Gastroesophageal sphincter (tissue), 4 donors: ENCODE results near the gene LSG1. TPM values are rescaled to one million over a fixed set of nuclear protein-coding genes. Genes with fewer than 3 reads are reported as not detected.

Source experiments
- ATAC-seq: fragments of 150-250 bp; one replicate; pipeline ENCODE4 v1.9.1; 2016; ENCODE audit warnings: mild to moderate bottlenecking, moderate library complexity
- H3K27ac ChIP-seq, 4 donors: fragments of 200-600 bp; sonication (generic) in 3 of 4; 1 replicate in 3 of 4; 2 replicates in 1 of 4; pipeline ENCODE4 v1.5.1; 2016 to 2019
- H3K27me3 ChIP-seq: fragments of 200-600 bp; sonication (generic); one replicate; pipeline ENCODE4 v1.5.1; 2019
- H3K36me3 ChIP-seq, 2 donors: fragments of 200-600 bp; sonication (generic); one replicate each; pipeline ENCODE4 v1.5.1; 2019; ENCODE audit warnings: control low read depth in 1 of 2
- H3K4me1 ChIP-seq, 3 donors: fragments of 200-600 bp; sonication (generic); 1 replicate in 2 of 3; 2 replicates in 1 of 3; pipeline ENCODE4 v1.5.1; 2016 to 2019; ENCODE audit warnings: control low read depth in 2 of 3
- H3K4me3 ChIP-seq, 2 donors: fragments of 200-600 bp; sonication (generic); one replicate each; pipeline ENCODE4 v1.5.1; 2019; ENCODE audit warnings: mild to moderate bottlenecking in 1 of 2, moderate library complexity in 1 of 2
- H3K9me3 ChIP-seq, 3 donors: fragments of 200-600 bp; sonication (generic); one replicate each; pipeline ENCODE4 v1.5.1; 2017 to 2019; ENCODE audit warnings: control low read depth in 2 of 3
- EP300 ChIP-seq: sonication (generic); formaldehyde crosslinking; IDR thresholded peaks from one replicate; pipeline ENCODE4 v1.6.1; 2017; ENCODE audit warnings: antibody characterized with exemption, mild to moderate bottlenecking
- POLR2A ChIP-seq, 2 donors: fragments of 450-650 bp; IDR thresholded peaks; one replicate each; pipeline ENCODE4 v1.6.1; 2017; ENCODE audit warnings: antibody characterized with exemption in 2 of 2, mild to moderate bottlenecking in 2 of 2, moderate library complexity in 1 of 2
- POLR2AphosphoS5 ChIP-seq: sonication (generic); formaldehyde crosslinking; IDR thresholded peaks from one replicate; pipeline ENCODE4 v1.6.1; 2017; ENCODE audit warnings: antibody characterized with exemption
- WGBS, 2 donors: methylation state at CpG; one replicate each; pipeline ENCODE4 v1.1.5; 2018; ENCODE audit warnings: low coverage in 1 of 2; 5-methylcytosine and 5-hydroxymethylcytosine counted together
- total RNA-seq, 4 donors: library from RNA; depleted of rRNA; stranded (reverse); fragments of >200 nt; gene quantifications; one replicate each; pipeline ENCODE4 v1.1.0, GENCODE V29; 2016
- TF ChIP-seq, protein P1 (sequence below), 4 experiments: fragments of 200-600 bp in 2 of 4; fragments of 450-650 bp in 2 of 4; sonication (generic) in 1 of 4; IDR thresholded peaks; one replicate each; pipeline ENCODE4 v1.5.1; 2017 to 2019; ENCODE audit warnings: antibody characterized with exemption in 4 of 4, mild to moderate bottlenecking in 2 of 4, moderate library complexity in 2 of 4

LSG1 gene
- total RNA-seq, 4 donors from 2014 or later, result 23.0 to 30.3 (median 28.3) TPM

DNA sequence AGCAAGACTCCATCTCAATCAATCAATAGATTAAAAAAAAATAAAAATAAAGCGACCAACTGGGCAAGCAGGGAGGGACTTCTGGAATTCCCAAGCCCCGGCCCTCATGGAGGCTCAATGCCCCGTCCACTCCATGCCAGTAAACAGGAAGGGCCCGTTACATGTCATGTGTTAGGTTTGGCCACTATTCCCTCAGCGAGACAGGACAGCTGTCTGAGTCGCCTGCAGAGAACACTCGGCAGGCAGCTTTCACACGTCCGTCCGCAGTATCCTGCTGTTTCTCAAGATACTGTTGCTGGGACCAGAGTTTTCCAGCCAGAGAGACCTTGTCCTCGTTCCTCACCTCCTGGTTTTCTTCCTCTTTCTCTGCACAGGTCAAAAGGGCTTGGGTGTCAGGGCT lies 56.8 kb downstream of the LSG1 start:
- ATAC-seq, result no peak
- Histone ChIP-seq H3K4me1 (no peaks in the 10 kb centered on the region), H3K27ac (no peak overlapping the region), H3K27me3 (no peaks in the 10 kb centered on the region), H3K9me3 (no peaks in the 10 kb centered on the region), H3K36me3 (no peaks in the 10 kb centered on the region), H3K4me3 (no peak overlapping the region)
- TF ChIP-seq EP300 (no peak), POLR2AphosphoS5 (no peak), POLR2A (IDR thresholded peaks at IDR 0.05) (no peak)
- TF ChIP-seq, protein P1, sequence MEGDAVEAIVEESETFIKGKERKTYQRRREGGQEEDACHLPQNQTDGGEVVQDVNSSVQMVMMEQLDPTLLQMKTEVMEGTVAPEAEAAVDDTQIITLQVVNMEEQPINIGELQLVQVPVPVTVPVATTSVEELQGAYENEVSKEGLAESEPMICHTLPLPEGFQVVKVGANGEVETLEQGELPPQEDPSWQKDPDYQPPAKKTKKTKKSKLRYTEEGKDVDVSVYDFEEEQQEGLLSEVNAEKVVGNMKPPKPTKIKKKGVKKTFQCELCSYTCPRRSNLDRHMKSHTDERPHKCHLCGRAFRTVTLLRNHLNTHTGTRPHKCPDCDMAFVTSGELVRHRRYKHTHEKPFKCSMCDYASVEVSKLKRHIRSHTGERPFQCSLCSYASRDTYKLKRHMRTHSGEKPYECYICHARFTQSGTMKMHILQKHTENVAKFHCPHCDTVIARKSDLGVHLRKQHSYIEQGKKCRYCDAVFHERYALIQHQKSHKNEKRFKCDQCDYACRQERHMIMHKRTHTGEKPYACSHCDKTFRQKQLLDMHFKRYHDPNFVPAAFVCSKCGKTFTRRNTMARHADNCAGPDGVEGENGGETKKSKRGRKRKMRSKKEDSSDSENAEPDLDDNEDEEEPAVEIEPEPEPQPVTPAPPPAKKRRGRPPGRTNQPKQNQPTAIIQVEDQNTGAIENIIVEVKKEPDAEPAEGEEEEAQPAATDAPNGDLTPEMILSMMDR (IDR thresholded peaks at IDR 0.05), result no peak
- 67 to 90% methylated on average over 6 to 11 of the region's 11 CpGs for WGBS, 2 donors

DNA sequence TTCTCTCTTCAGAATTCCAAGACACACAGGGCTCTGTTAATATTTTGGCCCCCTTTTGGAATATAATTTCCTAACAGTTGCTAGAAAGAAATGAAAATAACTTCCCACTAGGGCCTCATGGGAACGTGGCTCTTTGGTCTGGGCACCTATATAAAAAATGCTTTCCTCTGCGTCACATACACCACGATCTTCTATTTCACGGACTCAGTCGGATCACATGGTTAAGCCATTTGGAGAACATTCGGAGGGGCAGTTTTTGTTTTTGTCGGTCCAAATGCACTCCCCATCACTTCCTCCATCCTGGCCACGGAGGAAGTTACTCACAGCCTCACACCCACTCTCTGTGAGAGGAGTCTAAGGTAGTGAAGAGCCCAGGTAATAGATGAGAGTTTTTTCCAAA lies 59.8 kb downstream of the LSG1 start:
- TF ChIP-seq, protein P1 (IDR thresholded peaks at IDR 0.05), result no peak
- no peak for TF ChIP-seq POLR2AphosphoS5
- TF ChIP-seq EP300, result no peak
- no peak for TF ChIP-seq POLR2A (IDR thresholded peaks at IDR 0.05)
- WGBS, 2 donors, result 77 to 79% methylated on average over 7 to 8 of the region's 8 CpGs
- Histone ChIP-seq H3K27me3 (no peaks in the 10 kb centered on the region), H3K36me3 (no peaks in the 10 kb centered on the region), H3K27ac (no peak overlapping the region), H3K9me3 (no peaks in the 10 kb centered on the region), H3K4me1 (no peaks in the 10 kb centered on the region), H3K4me3 (no peak overlapping the region)
- no peak for ATAC-seq

DNA sequence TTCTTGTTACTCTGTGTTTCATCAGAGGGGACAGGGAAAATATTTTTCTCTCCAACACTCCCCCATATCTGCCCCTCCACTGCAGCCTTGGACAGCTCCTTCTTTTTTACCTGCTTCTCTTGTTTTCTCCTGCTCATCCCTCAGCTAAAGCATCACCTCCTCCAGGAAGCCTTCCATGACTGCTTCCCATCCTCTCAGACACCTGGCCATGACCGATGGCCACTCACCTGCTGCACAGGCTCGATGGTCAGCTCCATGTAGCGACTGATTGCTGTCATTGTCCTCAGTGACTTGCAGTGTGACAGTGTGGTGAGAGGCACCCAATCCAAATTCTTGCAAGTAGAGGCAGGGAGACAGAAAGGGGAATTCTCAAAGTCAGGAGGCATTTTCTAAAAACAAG lies 61.3 kb downstream of the LSG1 start:
- no peaks in the 10 kb centered on the region for H3K27me3 ChIP-seq
- no peaks in the 10 kb centered on the region for H3K9me3 ChIP-seq
- whole genome bisulfite sequencing, 2 donors, result 100% methylated on average over 3 of the region's 3 CpGs; no CpG with 5 or more reads in 1 of the 2 donors
- no peak overlapping the region for H3K27ac ChIP-seq
- H3K4me3 ChIP-seq, result no peak overlapping the region
- no peak for TF ChIP-seq POLR2A (IDR thresholded peaks at IDR 0.05)
- no peak for TF ChIP-seq POLR2AphosphoS5
- TF ChIP-seq, protein P1 (IDR thresholded peaks at IDR 0.05), result no peak
- TF ChIP-seq EP300, result no peak
- no peak for ATAC-seq
- no peaks in the 10 kb centered on the region for H3K36me3 ChIP-seq
- no peaks in the 10 kb centered on the region for H3K4me1 ChIP-seq

DNA sequence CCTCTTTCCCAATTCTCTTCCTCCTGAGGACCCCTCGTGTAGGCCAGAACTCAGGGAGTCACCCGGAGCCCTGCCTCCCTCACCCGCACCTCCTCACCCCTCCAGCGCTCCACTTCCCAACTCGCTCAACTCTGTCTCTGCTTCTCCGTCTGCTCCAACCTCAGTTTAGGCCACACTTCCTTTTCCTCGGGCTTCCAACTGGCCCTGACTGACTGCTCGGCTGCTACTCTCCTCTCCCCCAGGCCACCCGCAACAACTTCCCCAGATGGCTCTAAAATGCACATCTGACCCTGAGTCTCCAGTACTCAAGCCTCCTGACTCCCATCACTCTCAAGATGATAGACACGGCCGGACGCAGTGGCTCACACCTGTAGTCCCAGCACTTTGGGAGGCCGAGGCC lies 62.4 kb downstream of the LSG1 start:
- TF ChIP-seq EP300 (no peak), POLR2A (IDR thresholded peaks at IDR 0.05) (no peak), POLR2AphosphoS5 (no peak)
- TF ChIP-seq, protein P1 (IDR thresholded peaks at IDR 0.05), result no peak
- no peaks in the 10 kb centered on the region for H3K36me3 ChIP-seq
- no peaks in the 10 kb centered on the region for H3K4me1 ChIP-seq
- H3K27ac ChIP-seq, result no peak overlapping the region
- H3K9me3 ChIP-seq, result no peaks in the 10 kb centered on the region
- no peak for ATAC-seq
- H3K4me3 ChIP-seq, result no peak overlapping the region
- no peaks in the 10 kb centered on the region for H3K27me3 ChIP-seq
- WGBS, 2 donors, result 79 to 86% methylated on average over 7 to 8 of the region's 13 CpGs

DNA sequence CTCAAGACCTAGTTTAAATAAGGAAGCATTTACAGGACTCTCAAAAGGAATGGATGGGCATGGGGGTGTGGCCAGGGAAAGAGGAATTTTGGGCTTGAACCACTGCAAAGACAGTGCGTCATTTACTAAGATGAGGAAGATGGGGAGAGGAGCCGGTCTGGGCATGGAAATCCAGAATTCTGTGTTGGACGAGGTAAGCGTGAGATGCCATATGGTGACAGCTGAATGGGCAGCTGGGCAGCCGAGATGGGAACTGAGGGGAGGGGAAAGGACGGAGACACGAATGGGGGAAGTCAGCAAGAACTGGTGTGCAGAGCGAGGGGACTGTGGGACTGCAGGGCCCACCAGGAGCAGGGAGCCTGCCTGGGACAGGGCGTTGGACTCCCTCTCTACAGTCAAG lies 63.0 kb downstream of the LSG1 start:
- no peak for ATAC-seq
- TF ChIP-seq POLR2AphosphoS5 (no peak), POLR2A (IDR thresholded peaks at IDR 0.05) (no peak), EP300 (no peak)
- TF ChIP-seq, protein P1 (IDR thresholded peaks at IDR 0.05), result no peak
- WGBS, 2 donors, result 87% methylated on average over 7 to 8 of the region's 9 CpGs

More for the DNA sequence above, 63.0 kb downstream of the LSG1 start:
- Histone ChIP-seq H3K27me3 (no peaks in the 10 kb centered on the region), H3K4me1 (no peaks in the 10 kb centered on the region), H3K36me3 (no peaks in the 10 kb centered on the region), H3K4me3 (no peak overlapping the region), H3K9me3 (no peaks in the 10 kb centered on the region), H3K27ac (no peak overlapping the region)
